NCI-H146 (cell line): ENCODE measurements around the gene LARP4B.

Experiments used
- DNase-seq: peaks from one replicate; lab custom pipeline; 2025; lab: John Stamatoyannopoulos, UW

LARP4B gene

DNA sequence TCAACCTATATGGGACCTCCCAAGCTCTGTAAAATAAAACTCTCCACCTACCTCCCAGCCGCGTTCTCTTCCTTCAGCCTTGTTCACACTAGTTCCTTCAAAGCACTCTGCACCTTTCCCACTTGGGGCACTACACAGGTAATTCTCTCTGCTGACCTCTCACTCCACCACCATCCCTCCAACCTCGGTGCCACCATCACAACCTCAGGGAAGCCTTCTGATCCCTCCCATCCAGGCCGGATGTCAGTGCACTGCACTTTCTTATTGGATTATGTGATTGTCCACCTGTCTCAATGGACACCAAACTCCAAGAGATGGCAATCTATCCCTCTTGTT, 7.0 kb downstream of the LARP4B start:
- DNase-seq = no peak

DNA sequence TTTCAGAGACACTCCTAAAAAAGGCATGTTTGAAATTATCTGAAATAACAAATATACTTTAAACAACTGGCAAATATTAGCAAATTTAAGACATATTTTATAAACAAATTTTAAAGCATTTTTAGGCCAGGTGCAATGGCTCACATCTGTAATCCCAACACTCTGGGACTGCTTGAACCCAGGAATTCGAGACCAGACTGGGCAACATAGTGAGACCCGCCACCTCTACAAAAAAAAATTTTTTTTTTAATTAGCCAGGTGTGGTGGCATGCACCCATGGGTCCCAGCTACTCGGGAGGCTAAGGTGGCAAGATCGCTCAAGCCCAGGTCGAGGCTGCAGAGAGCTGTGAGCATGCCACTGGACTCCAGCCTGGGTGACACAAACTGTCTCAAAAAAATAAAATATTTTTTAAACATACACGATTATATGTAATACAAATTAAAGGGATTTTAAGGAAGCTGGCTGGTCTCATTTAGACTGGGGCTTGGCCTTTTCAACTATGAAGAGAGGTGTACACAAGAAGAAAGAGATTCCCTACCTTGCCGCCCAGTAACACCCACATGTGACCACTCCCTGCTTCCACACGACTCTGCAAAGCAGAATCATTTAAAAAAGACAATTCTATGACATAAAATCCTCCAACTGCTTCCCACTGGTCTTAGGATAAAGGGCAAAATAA, 7.5 kb downstream of the LARP4B start:
- no peak for DNase-seq

DNA sequence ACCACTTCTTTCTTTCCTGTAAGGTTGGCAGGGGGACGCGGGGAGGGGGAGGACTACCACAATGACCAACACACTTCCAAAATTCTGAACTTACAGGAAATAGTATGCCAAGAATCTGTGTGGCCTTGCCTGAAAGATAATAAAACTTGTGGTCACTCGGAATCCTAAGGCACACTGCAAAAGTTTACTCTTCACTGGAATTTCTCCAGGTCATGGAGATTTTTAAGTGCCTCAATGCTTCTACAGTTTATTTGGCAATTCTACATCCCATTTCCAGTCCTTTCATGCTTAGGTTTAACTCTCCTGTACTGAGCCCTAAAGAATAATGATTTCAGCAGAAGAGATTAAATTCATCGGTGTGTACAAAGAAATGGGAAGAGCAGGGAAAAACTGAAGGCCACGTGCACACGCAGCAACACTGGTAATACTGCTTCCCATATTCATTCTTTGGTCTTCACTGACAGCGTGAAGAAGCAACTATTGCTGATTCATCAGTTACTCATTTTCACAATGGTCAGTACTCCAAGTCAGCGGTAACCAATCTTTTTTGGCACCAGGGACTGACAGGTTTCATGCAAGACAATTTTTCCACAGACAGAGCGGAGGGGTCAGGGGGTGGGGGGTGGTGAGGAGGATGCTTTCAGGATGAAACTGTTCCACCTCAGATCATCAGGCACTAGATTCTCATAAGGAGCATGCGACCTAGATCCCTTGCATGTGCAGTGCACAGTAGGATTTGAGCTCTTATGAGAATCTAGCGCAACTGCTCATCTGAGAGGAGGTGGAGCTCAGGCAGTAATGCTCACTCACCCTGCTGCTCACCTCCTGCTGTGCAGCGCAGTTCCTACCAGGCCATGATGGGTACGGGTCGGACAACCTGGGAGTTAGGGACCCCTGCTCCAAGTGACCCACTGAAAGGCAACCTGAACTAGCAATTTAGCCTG, 9.8 kb downstream of the LARP4B start:
- no peak for DNase-seq

DNA sequence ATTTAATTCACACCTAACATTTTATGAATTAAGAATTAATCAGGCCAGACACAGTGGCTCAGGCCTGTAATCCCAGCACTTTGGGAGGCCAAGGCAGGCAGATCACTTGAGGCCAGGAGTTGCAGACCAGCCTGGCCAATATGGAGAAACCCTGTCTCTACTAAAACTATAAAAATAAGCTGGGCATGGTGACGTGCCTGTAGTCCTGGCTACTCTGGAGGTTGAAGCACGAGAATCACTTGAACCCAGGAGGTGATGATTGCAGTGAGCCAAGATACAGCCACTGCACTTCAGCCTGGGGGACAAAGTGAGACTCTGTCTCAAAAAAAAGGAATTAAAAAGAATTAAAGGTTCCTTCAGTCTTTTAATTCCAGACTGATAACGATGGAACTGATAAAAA, 11.1 kb downstream of the LARP4B start:
- no peak for DNase-seq

DNA sequence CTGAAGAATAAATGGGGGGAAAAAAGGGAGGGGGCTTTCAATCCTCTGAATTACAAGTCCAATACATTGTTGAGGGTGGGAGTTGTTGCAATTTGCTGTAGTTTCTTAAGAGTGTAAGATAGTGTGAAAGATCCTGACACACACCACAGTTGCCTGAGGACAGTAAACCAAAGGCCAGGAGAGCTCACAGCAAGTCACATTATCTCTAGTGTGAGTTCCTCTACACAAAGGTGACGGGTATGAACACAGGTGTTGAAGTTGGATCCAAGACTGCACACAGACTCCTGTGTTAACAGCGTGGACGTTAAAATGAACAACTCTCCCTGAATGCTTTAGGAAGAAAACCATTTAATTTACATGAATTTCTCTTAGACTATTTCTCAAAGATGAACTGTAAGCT, 12.0 kb downstream of the LARP4B start:
- DNase-seq = no peak

DNA sequence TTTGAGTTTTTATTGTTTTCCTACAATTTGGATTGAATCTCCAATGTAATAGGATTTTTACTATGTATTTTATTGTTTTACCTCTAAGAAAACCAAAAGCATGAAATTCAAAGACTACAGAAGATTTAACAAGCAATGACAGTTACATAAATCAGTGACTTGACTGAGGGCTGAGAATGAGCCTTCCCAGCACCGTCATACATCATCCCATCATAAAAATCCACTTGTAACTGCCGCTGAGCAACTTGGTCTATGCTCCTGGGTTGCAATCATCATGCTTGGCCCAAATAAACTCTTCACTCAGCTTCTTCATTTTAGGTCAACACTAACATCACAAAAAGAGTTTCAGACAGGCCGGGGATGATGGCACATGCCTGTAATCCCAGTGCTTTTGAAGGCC, 13.5 kb downstream of the LARP4B start:
- DNase-seq = no peak

DNA sequence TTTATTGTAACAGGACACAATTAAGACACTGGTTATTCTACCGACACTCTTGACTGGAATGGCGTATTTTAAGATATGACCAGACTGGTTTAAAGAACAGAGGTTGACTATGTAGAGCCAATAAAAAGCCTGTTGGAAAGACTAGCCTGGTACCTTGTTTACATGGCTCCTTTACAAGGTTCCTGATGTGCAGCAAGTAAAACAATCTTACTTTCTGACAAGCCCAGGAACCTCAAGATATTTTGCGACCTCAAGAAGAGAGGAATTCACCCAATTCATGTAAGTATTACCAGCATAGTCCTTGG, 14.1 kb downstream of the LARP4B start:
- DNase-seq = no peak

DNA sequence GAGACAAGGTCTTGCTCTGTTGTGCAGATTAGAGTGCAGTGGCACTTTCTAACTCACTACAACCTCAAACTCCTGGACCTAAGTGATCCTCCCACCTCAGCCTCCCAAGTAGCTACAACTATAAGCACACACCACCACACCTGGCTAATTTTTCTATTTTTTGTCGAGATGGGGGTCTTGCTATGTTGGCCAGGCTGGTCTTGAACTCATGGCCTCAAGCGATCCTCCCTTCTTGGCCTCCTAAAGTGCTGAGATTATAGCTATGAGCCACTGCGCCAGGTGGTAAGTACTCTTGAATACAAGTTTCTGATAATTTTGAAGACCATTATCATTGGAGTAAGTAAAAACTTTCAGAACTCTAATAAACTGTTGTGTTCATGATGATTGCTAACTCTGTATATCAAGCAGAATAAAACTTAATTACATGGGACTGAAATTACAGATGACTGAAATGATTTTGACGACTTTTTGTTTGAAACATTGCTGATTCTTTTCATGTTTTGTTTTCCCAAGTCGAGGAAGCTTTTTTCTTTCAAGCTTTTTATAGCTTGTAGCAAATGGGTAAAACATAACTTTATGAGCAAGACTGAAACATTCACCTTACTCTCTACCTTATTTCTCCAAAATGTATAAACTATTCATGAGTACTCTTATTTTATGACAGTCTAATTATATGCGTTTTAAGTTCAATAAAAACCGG, 14.6 kb downstream of the LARP4B start:
- DNase-seq = no peak

DNA sequence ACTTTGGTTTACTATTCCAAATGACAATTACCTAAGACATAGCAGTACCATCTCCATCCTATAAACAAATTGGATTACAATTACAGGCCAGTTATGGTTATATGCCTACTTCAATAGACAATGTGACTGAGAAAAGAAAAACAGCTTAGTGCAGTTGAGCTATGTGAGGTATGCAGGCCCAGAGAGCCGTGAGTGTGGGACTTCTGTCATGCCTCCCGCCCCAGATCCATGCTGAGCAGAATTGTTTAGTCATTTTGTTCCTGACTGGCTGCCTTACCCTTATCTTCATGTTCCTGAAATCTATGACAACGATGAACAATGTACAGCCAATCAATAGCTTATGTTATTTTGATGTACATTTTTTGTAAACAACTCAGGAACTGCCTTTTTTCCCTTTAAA, 21.7 kb downstream of the LARP4B start:
- no peak for DNase-seq

DNA sequence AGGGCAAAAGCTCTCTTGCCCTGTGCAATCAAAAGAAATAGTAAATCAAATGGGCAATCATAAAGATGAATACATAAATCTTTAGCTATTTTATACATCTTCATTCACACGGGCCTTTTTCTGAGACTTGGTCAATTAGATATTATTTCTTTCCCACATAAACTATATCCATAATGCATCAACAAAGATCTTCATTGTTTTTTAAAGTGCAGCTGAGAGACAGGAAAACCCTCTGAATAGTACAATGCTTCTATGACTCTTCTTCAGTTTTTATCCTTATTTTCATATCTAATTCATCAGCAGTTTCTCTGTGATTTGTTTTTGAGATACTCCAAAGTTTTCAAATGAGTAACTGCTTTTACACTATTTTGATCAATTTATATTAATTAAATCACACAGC, 25.5 kb downstream of the LARP4B start:
- no peak for DNase-seq

DNA sequence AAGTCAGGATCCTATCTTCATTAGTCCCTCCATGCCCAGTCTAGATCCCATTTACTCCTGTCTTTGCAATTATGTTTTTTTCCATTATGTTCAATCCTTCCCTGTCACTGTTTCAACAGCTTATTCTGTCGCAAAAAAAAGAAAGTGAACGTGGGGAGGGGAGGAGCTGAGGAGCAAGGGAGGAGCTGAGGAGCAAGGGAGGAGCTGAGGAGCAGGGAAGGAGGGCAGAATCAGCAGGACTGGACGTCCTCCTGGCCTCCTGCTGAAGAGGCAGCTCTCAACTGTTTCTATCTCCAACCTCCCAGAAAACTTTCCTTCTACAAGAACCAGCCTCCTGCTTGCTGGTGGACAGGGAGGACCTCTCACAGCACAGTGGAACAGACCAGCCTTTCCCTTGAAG, 26.0 kb downstream of the LARP4B start:
- DNase-seq = no peak

DNA sequence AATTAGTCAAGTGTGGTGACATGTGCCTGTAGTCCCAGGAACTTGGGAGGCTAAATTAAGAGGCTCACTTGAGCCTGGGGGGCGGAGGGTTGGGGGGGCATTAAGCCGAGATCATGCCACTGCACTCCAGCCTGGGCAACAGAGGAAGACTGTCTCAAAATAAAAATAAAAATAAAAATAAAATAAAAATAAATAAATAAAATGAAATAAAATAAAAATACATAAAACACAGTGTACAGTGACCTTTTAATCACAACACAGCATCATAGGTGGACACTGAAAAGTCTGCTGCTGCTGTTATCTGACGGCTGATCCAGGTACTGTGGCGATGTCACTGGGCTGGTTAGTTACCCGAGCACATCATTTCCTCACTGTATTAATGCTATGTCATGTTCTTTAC, 27.1 kb downstream of the LARP4B start:
- no peak for DNase-seq

DNA sequence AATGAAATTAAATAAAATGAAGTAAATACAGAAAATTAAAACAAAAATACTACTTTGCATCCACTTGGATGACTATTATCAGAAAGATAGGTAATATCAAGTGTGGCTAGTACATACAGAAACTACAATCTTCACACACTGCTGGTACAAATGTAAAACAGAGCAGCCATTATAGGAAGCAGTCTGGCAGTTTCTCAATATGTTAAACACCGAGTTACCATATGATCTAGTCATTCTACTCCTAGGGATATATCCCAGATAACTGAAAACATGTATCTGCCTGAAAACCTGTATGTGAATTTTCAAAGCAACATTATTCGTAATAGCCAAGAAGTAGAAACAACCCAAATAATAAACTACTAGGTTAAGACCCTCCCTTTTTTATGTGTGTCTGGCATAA, 33.4 kb downstream of the LARP4B start:
- no peak for DNase-seq

DNA sequence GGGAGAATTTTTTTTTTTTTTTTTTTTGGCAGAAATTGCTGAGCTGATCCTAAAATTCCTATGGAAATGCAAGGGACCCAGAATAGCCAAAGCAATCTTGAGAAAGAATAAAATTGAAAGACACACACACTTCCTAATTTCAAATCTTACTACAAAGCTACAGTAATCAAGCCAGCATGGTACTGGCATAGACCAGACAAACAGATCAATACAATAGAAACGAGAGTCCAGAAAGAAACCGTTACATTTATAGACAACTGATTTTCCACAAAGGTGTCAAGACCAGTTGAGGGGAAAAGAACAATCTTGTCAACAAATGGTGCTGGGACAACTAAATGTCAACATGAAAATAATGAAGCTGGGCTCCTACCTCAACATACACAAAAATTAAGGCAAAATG, 34.5 kb downstream of the LARP4B start:
- DNase-seq = no peak

DNA sequence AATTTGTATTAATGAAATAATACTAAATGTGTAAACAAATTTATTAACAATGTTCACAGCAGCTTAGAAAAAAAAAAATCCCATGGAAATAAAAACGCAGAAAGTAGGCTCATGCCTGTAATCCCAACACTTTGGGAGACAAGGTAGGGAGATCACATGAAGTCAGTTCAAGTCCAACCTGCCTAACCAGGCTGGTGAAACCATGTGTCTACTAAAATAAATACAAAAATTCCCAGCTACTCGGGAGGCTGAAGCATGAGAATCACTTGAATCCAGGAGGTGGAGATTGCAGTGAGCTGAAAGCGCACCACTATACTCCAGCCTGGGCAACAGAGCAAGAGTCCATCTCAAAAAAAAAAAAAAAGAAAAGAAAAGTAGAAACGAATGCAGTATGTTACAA, 36.2 kb downstream of the LARP4B start:
- no peak for DNase-seq

DNA sequence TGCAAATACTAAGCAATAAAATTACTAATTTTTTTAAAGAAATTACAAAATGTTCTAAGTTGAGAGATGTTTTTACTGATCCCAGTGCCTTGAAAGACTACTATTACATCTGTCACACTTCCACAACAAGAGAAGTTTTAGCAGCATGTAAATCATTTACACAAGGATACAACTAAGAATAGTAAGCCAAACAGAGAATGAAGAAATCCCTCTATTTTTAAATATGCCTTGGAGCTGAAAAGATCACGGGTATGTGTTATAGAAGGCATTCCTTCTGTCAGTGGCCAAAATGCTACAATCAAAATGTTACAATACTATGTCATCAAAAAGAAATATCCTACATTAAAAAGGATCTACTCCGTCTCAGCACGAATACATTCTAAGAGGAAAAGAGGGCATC, 52.6 kb downstream of the LARP4B start:
- DNase-seq = no peak

DNA sequence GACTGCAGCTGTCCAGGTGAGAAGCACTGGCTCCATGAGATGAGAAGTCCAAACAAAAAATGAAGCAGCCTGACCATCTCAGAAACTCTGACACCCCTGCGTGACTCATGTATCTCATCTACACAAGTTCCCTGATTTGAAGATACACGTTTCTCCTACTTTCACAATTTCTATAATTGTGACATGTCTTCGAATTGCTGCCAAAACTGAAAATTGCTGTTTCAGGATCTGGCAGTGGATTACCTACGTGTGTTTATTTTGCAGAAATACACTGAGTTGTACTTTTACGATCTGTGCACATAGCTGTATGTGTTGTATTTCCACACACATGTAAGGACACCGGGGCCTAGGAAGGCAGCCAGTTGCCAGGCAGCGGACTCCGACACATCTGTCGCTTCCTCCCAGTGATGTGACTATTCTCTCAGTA, 53.2 kb downstream of the LARP4B start:
- DNase-seq = no peak

DNA sequence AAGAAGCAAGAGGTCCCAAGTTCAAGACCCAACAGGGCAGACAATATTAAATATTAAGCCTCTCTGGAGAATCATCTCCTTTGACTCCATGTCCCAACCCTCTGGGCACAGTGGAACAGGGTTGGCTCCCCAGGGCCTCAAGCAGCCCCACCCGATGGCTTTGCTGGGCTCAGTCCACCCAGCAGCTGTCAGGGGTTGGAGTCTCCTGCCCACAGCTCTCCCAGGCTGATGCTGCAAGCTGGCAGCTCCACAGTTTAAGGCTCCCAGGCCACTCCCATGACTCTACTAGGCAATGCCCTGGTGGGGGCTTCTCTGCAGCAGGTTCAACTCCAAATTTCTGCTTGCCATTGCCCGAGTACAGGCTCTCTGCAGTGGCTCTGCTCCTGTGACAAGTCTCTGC, 55.1 kb downstream of the LARP4B start:
- no peak for DNase-seq

DNA sequence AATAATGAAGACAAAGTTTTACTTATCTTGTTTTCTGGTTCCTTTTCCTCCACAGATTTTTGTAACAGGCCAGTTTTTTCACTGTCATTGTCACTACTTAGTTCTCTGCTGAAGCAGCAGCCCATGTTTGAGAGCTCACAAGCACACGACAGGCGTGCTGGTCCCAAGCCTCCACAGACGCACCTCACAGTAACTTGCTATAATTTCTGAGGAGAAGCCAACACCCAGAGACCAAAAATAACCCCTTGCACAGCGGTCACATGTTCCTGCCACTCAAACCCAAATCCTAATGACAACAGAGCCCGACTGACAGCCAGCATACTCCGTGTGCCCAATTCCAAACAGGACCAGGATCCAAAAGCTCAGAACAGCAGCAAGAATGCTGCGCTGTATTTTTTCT, 58.5 kb downstream of the LARP4B start:
- DNase-seq = no peak

DNA sequence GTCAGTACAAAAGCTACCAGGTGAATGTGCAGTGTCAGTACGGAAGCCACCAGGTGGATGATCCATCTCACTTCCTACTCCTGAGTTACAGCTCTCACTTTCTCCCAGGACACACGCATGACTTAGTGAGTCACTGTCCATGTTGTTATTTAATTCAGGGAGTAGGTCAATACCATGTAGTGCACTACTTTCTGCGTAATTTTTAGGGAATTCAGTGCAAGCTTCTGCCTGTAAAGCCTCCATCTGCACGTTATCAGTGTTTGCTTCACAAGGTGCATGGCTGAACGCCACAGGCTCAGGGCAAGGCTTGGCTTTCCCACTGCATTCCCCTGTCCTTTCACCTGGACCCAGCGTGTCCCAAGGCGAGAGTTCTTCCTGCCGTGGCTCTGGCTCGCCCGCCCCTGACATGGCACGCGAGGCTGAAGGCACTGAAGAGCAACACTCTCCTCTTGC, 59.5 kb downstream of the LARP4B start:
- DNase-seq = no peak

DNA sequence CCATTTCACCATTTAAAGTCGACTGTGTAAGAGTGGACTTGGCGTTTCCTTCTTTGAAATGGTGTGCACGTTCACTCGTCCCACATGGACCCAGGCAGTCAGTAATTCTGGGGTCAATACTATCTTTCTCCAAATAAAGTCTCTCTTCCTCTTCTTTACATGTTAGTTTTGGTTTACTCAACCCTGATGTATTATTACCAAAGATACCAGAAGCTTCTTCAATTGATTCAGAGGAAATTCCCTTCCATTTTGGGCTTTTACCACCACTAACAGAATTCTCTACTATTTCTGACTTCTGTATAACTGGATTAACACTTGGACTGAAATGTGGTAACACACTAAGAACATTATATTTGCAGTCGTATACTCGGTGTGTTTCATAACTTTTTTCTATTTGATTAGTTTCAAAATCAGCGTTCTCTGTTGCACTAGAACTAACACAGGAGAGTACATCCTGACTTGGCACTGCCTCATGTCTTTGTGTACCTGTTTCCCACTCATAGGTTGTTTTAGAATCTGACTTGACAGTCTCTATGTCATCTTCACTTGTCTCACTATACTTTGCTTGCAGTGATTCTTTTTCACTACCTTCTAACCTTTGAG, 60.8 kb downstream of the LARP4B start:
- no peak for DNase-seq

DNA sequence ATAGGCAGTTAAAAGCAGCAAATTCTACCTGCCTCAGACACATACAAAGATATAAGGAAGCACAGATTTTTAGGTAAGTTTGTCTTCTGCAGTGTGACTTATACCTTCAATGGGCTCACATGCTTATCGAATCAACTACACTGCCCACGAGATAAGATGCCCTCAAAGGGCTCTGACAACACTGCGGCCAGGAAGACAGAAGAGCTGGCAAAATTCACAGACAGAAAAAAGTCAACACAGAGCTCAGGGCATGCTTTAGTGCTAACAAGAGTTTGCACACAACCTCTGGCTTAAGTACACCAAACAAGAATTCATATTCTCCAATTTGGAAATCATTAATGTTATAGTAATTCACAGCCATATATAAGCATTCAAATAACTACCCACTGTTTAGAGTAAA, 62.3 kb downstream of the LARP4B start:
- DNase-seq = no peak

DNA sequence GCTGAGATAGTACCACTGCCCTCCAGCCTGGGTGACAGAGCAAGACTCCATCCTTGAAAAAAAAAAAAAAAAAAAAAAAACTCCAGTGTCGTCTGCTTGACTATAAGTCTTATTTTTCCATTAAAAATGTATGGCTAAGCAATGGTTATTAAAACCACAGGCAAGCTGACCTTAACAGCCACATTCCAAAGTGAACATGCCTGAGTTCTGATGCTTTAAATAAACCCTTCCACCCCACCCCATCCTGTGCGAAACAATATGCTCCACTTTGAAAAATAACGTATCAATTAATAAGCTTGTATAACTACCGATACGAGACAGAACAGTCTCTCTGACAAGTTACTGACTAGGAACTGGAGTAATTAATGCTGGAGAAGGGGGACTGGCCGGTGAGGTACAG, 63.7 kb downstream of the LARP4B start:
- no peak for DNase-seq
